Frontal cortex (tissue), 4 donors: Measurements from ENCODE around the gene RTN4. TPM values are rescaled to one million over a fixed set of nuclear protein-coding genes. Genes with fewer than 3 reads are reported as not detected.
"Not testable (repeated sequence)": the region's sequence is repeated elsewhere in the genome, so short reads cannot be mapped to it uniquely, and the experiment has no call there.

Experiments
- DNase-seq, 2 donors: peaks; one replicate each; pipeline ENCODE4 v3.0.0; 2012; ENCODE audit warnings: low spot score in 2 of 2
- FAIRE-seq: peaks from 2 replicates; lab custom pipeline; 2012; peaks lifted over from hg19 to GRCh38; lab: Jason Lieb, UNC
- total RNA-seq: library from RNA; depleted of rRNA; stranded (reverse); fragments of >200 nt; gene quantifications from one replicate; pipeline ENCODE4 v1.2.3, GENCODE V29; 2014
- donor health status: control.
- donor health status: control.
- donor health status: control.

RTN4 gene, protein sequence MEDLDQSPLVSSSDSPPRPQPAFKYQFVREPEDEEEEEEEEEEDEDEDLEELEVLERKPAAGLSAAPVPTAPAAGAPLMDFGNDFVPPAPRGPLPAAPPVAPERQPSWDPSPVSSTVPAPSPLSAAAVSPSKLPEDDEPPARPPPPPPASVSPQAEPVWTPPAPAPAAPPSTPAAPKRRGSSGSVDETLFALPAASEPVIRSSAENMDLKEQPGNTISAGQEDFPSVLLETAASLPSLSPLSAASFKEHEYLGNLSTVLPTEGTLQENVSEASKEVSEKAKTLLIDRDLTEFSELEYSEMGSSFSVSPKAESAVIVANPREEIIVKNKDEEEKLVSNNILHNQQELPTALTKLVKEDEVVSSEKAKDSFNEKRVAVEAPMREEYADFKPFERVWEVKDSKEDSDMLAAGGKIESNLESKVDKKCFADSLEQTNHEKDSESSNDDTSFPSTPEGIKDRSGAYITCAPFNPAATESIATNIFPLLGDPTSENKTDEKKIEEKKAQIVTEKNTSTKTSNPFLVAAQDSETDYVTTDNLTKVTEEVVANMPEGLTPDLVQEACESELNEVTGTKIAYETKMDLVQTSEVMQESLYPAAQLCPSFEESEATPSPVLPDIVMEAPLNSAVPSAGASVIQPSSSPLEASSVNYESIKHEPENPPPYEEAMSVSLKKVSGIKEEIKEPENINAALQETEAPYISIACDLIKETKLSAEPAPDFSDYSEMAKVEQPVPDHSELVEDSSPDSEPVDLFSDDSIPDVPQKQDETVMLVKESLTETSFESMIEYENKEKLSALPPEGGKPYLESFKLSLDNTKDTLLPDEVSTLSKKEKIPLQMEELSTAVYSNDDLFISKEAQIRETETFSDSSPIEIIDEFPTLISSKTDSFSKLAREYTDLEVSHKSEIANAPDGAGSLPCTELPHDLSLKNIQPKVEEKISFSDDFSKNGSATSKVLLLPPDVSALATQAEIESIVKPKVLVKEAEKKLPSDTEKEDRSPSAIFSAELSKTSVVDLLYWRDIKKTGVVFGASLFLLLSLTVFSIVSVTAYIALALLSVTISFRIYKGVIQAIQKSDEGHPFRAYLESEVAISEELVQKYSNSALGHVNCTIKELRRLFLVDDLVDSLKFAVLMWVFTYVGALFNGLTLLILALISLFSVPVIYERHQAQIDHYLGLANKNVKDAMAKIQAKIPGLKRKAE
- 726 TPM for total RNA-seq

DNA sequence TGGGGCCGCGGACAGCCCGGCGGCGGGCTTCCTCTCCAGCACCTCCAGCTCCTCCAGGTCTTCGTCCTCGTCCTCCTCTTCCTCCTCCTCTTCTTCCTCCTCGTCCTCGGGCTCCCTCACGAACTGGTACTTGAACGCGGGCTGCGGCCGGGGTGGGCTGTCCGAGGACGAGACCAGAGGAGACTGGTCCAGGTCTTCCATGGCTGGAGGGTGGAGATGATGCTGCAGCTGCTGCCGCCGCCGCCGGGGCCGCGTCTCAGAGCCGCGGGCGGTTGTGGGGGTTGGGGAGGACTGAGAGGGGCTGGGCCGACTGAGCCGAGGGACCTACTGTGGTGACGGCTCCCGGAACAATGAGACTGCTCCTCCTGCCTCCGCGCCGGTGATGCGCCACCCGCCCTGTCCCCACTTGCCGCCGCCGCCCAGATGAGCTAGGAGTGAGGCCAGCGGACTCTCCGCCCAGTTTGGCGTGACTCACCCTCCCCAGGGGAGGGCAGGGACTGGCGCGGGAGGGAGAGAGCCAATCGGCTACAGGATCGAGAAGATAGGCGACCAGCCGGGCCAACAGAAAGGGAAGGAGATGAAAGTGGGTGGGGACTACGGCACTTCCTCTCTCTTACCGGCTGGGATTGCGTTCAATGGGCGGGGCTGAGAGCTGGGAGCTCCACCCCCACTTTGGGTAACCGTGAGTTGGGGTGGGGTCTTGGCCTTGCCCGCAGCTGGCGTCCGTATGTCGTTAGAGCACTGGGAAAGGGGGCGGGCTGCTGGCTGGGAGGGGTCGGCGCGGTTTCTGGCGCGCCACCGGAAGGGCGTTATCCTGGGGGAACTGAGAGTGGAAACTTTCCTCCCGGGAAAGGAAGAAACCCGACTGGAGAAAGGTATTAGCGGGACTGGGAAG lies at the start of gene RTN4:
Gene RTN4, minus strand, starts transcription at position 352 of the 895 bp plus-strand sequence. Its CDS starts 151 bp downstream, at position 201.
- FAIRE-seq = peak; percentile 82
- DNase-seq = peak; percentile 94

DNA sequence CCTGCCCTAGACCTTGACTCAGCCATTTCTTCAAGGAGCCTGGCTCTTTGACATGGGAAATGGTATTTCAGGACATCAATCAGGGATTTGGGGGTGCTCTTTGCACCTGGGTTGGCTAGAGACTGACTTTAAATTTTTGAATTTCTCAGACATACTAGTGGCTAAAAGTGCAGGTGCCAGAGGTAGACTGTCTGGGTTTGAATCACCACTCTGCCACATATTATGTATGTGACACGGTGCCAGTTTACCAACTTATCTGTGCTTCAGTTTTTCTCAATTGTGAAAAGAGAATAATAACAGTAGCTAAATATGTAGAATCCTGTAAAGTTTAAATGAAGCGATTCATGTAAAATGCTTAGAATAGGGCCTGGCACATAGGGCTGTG lies 49.2 kb upstream of the RTN4 start:
- FAIRE-seq (no peak), DNase-seq (no peak)

DNA sequence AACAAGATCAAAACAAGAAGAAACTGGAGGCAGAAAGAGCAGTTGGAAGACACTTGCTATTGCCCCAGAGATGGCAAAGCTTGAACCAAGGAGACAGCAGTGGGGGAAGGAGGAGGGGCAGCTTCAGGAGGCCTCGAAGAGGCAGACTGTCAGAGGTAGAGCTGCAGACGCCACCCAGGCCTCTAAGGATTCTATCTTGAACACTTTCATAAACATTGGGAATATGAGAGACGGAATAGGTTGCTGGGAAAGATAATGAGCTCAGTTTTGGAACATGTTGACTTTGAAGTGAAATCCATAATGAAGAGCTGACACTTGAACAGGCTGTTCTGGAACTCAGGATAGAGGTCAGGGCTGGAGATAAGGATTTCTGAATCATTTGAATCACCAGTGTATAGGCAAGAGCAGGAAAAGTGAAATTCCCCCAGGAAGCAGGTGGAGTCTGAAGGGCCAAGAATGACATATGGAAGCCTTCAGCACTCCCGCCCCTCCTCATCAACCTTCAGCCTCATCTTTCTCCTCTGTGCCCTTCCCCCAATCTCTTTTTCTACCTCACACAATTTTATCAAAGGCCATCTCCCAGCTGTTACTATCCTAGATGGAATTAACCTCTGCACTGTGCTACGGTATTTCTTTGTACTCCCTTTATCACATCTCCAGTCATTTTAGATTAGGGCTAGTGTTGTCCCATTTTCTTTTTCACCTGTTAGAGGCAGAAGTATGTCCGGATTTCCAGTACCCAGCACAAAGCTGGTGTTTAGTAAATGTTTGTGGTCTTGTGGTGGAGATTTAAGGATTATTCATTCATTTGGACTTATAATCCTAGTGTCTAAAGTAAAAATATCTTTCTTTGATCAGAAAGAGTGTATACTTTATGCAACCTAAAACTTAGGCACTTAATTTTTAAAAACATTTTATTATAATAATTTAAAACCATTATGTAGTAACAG lies 47.5 kb upstream of the RTN4 start:
- no peak for DNase-seq
- no peak for FAIRE-seq

DNA sequence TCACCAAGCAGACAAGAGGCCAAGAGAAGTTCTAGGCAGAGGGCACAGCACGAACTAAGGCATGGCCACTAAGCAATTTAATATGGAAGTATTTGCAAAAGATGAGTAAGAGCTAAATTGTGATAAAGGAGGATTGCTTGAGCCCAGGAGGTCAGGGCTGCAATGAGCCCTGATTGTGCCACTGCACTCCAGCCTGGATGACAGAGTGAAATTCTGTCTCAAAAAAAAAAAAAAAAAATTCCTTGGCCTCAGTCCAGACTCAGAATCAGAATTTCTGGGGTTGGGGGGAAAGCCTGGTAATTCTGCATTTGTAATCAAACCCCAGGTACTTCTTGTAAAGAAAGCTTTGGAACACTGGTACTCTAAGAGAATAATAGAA lies 46.8 kb upstream of the RTN4 start:
- FAIRE-seq = no peak

DNA sequence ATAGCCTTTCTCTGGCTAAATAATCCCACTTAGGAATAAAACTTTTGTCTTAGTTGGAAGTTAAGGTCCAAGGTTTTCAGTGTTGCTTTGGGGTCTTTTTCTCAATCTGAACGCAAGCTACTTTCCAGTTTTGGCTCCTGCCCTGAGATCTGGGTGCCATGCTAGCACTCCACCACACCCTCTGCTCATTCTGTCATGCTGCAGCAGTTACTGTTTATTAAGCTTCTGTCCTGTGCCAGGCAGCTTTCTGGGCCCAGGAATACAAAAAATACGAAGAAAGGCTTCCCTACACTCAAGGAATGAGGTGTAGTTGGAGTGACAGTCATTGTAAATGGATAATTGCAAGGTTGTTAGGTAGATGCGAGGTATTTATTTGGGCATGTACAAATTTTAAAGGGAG lies 46.3 kb upstream of the RTN4 start:
- FAIRE-seq = no peak
- no peak for DNase-seq

More for the DNA sequence above, 46.8 kb upstream of the RTN4 start:
- no peak for DNase-seq

DNA sequence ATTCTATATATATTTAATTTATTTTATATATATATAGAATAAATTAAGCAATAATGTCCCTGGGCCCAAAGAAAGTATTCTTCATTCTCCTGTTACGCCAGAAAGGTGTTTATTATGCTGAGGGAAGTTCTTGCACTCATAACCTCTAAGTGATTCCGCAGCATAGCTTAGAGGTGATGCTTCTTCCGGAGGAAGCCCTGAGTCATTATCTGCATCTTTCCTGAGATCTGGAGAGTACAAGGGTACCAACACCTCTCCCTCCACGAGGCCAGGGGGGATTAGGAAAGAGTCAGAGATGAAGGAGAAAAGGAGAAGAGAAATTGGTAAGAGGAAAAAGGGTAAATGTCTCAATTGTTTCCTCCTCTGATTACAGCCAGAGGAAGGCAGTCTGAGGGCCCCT lies 43.1 kb upstream of the RTN4 start:
- FAIRE-seq (no peak), DNase-seq (no peak)

DNA sequence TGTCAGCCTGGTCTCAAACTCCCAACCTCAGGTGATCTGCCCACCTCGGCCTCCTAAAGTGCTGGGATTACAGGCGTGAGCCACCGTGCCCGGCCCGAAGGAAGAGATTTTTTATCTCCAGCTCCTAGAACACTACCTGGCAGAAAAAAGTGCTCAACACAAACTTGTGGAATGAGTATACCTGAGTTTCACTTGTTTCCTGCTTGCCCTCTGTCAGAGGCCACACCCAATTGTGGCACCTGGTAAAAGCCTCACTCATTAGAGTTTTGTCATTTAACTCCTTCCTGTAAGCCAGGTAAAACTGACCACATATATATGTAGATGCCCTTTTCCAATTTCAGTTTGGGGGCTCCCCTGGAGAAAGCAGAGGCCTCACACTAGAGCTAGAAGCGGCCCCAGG lies 42.2 kb upstream of the RTN4 start:
- FAIRE-seq = no peak
- DNase-seq = no peak

DNA sequence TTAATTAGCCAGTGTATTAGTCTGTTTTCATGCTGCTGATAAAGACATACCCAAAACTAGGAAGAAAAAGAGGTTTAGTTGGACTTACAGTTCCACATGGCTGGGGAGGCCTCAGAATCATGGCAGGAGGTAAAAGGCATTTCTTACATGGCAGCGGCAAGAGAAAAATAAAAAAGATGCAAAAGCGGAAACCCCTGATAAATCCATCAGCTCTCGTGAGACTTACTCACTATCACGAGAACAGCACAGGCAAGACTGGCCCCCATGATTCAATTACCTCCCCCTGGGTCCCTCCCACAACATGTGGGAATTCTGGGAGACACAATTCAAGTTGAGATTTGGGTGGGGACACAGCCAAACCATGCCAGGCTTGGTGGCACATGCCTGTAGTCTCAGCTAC lies 41.4 kb upstream of the RTN4 start:
- DNase-seq, FAIRE-seq: not testable (repeated sequence)

DNA sequence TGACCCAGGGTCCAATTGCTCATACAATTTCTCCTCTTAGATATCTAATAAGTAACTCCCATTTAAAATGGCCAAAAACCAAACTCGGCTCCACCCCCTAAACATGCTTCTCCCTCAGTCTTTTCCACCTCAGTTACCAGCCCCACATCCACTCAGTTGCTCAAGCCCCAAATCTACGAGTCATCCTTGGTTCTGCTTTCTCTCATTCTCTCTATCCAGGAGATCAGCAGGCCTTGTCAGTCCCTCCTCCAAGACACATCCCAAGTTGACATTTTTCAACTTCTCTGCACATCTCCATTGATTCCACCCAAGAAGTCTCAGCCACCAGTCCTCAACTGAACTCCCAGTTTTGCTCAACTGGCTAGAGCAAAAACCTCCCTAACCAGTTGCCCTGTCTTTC lies 40.5 kb upstream of the RTN4 start:
- no peak for DNase-seq
- FAIRE-seq = no peak

DNA sequence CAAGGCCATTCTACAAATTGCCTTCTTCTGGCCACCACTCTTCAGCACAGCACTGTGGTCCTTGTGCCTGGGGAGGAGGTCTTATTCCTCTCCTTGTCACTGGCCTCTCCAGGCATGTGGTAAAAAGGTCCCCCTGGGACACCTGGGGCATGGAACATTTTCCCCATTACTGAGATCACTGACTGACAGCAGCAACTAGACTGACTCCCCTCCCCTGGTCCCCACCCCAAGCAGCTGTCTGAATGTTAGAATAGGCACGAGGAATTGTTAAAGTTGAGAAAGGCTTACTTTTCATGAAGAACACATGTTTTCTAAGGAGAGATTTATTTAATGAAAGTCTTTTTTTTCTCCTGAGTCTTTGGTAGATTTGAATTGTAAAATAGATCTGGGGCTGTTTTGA lies 39.5 kb upstream of the RTN4 start:
- DNase-seq (no peak), FAIRE-seq (no peak)

DNA sequence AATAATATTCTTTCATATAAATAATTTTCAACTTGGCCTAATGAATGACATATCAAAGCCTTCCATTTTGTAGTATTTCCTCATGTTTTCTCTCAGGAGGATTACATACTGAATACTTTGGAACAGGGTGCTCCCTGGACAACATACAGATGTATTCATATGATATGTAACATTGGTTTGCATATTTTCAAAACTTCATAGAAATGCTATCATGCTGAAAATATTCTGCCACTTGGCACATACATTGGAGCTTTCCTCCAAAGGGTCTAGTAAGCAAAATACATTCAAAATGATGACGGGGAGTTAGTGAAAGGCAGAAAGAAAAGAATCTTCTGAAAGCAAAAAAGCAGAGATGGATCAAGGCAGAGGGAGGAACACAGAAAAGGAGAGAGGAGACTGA lies 38.1 kb upstream of the RTN4 start:
- no peak for DNase-seq
- no peak for FAIRE-seq

DNA sequence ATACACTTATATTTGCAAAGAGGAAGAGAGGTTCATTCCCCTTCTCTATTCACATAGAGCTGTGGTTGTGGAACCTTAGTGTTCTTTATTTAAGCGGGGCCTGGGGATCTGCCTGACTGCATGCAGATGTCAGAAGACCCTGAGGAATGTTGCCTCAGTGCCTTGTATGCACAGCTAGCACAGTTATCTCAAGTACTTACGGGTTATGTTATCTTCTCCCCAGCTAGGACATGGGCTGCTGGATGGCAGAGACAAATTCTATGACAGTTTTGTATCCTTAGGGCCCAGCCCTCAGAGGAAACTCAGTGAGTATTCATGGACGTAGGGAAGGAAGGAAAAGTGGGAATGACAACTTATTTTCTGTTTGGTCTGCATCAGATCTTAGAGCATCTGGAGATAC lies 37.7 kb upstream of the RTN4 start:
- FAIRE-seq = no peak

DNA sequence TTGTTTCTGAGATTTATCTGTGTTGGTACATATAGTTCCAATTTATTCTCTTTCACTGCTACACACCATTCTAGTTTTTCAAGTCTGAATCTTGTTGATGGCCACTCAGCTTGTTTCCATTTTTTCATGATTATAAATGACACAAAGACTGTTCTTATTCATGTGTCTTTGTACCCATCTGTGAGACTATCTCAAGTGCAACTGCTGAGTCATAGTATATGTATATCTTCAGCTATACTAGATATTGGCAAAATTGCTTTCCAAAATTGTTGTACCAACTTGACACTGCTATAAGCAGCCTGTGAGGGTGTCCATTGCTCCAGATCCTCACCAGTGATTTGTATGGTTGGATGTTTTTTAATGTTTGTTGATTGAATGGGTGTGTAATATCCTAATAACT lies 37.2 kb upstream of the RTN4 start:
- no peak for FAIRE-seq
- DNase-seq = no peak

More for the DNA sequence above, 37.7 kb upstream of the RTN4 start:
- DNase-seq = no peak

DNA sequence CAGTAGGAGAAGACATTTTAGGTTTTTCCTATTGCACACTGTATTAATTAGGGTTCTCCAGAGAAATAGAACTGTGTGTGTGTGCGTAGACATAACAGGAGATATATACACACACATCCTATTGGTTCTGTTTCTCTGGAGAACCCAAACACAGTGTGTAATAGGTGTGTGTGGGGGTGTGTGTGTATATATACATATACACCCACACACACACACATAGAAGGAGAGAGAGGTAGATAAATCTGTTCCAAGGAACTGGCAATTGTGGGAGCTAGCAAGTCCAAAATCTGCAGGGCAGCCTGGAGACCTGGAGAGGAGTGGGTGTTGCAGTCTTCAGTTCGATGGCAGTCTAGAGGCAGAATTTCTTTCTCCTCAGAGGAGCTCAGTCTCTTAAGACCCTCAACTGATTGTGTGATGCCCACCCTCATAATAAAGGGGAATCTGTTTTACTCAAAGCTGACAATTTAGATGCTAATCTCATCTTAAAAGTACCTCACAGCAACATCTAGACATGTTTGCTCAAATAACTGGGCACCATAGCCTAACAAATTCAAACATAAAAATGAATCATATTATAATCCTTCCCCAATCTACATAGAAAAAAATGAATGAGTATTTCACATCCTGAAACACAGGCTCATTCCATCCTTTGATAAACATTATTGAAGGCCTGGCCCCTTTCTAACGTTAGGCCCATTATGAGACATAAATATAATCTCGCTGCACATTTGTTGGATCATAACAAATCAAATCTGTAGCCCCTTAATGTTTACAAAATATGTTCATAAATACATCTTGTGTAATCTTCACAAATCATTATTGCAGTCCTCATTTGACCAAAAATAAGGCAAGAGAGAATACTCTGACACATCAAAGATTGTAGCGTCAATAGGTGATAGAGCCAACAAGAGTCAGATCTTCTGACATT lies 35.1 kb upstream of the RTN4 start:
- FAIRE-seq = no peak
- DNase-seq = no peak

DNA sequence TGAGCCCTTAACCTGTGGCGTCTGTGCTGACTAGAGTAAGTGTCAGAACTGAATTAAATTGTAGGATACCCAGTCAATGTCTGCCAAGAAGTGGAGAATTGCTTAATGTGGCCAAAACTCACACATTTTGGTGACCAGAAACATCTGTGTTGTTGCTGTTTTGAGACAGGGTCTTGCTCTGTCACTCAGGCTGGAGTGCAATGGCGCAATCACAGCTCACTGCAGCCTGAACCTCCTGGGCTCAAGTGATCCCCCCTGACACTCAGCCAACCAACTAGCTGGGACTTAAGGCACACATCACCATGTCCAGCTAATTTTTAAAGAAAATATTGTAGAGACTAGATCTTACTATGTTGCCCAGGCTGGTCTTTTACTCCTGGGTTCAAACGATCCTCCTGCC lies 34.4 kb upstream of the RTN4 start:
- no peak for DNase-seq
- FAIRE-seq = no peak

DNA sequence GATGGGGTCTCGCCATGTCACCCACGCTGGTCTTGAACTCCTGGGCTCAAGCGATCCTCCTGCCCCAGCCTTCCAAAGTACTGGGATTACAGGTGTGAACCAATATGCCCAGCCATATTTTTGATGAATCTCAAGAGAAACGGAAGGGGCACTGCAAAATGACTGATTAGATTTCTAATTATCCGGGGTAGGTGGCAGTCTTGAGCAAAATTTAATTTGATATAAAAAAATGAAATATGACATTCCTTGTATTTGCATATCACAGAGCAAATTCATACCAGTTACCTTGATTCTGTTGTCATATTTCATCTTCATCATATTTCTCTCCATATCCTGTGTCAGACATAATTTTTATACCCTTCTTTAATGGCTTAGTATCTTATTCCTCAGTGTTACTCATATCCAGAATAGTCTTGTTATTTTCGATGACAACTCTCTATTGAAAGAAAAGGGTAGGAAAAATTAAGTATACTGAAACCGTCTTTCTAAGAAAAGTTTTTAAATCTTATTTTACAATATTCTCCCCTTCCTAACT lies 30.0 kb upstream of the RTN4 start:
- FAIRE-seq (no peak), DNase-seq (no peak)

DNA sequence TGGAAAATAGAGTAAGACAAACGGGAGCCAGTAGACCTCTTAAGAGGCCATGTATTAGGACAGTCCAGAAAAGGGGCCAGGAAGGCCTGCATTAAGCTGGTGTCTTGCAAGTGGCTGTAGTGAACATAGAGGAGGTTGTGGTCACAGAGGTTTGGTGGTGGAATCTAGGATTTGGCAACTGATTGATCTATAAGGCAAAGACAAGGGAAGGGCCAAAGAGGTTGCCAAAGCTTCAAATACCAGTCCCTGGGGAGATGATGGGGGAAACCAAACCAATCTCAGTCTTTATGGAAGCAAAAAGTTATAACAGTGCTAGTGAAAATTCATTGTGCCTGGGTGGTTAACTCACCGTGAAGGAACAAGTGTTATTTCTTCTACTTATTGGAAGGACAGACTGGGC lies 28.7 kb upstream of the RTN4 start:
- no peak for FAIRE-seq

More for the DNA sequence above, 28.7 kb upstream of the RTN4 start:
- no peak for DNase-seq
